Gastroesophageal sphincter (tissue), 3 donors: Measurements from ENCODE around the gene C1orf21.

Experiments used
- CTCF ChIP-seq, 4 experiments: fragments of 200-600 bp in 2 of 4; fragments of 450-650 bp in 2 of 4; sonication (generic) in 1 of 4; IDR thresholded peaks; one replicate each; pipeline ENCODE4 v1.5.1; 2017 to 2019; ENCODE audit warnings: antibody characterized with exemption in 4 of 4, mild to moderate bottlenecking in 2 of 4, moderate library complexity in 2 of 4
- EP300 ChIP-seq: sonication (generic); formaldehyde crosslinking; IDR thresholded peaks from one replicate; pipeline ENCODE4 v1.6.1; 2017; ENCODE audit warnings: antibody characterized with exemption, mild to moderate bottlenecking
- POLR2A ChIP-seq, 2 donors: fragments of 450-650 bp; IDR thresholded peaks; one replicate each; pipeline ENCODE4 v1.6.1; 2017; ENCODE audit warnings: antibody characterized with exemption in 2 of 2, mild to moderate bottlenecking in 2 of 2, moderate library complexity in 1 of 2

GRCh38 chr1:184358256-184358655 is 28.6 kb upstream of the C1orf21 start:
- TF ChIP-seq CTCF (IDR thresholded peaks at IDR 0.05) (no peak), POLR2A (IDR thresholded peaks at IDR 0.05) (no peak), EP300 (no peak)
